HCEC 1CT (cell line): ENCODE data around the gene CHST3.
"Not testable (repeated sequence)": the region's sequence is repeated elsewhere in the genome, so short reads cannot be mapped to it uniquely, and the experiment has no call there.

Source experiments
- DNase-seq: peaks from one replicate; pipeline ENCODE4 v3.0.0-alpha.2; 2017

Gene CHST3

DNA sequence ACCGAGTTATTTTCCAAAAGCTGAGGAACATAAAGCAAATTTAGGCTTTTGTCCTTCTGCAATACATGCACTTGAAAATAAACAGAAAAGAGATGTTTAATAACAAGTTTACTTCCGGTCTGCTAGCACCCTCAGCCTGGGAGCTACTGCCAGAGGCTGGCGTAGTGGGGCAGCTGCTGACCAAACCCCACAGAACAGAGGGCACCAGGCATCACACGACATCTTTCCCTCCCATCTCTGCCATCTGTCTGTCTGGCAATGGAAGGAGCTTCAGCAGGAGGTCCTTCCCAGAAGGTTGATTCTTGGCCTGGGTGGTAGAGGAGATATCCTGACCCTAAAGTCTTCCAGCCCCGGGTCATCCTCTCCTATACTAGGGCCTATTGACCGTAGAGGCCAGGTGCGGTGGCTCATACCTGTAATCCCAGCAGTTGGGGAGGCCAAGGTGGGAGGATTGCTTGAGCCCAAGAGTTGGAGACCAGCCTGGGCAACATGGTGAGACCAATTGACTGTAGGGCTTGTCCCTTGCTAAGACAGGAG, 47.8 kb downstream of the CHST3 start:
- DNase-seq: no peak

GRCh38 chr10:72012796-72013195, 48.6 kb downstream of the CHST3 start:
- DNase-seq: no peak

DNA sequence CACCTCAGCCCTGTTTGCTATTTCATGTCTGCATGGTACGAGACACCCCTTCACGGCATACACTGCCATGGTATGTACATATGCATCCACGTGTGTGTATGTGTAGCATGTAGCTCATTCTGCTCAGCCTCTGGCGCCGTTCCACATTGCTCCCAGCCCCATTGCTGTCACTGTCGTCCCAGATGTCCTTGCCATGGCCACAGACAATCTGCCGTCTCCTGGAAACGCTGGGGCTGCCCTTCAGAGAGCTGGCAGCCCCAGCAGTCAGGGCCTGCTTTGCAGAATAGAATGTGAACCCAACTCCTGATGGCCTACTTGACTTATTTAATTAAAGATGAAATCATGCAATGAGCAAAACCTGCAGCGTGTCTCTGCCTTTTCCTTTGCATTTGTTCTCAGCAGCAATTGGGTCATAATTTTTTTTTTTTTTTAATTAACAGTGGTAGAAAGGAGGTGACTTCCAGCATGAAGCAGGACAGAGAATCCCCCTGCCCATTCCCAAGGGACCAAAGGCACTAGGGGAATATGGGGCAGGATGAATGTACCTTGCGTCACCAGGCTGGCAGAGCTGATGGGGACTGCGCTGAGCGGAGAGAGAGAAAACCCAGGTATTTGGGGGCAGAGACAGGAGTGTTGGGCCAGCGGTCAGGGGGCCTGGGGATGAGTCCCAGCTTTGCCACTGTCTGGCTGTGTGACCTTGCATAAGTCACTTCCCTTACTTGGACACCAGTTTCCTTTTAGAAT, 49.2 kb downstream of the CHST3 start:
- DNase-seq: no peak

GRCh38 chr10:72014197-72014596, 50.0 kb downstream of the CHST3 start:
- DNase-seq: no peak

GRCh38 chr10:72014785-72015480, 50.7 kb downstream of the CHST3 start:
- DNase-seq: no peak

DNA sequence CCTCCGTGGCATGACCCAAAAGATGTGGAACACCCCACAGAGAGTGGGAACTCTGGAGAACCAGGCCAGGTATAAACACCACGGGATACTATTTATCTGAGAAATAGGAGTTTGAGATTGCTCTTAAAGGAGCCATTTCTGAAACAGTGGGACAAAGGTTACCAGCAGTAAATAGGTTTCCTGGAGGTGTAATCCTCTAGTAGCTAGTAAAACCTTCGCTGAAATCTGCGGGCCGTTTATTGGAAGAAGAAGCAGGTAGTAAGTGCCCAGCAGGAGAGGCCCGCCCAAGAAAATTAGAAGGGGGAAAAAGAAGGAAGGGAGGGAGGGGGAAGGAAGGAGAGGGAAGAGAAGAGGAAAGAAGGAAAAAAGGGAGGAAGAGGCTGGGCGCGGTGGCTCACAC, 51.6 kb downstream of the CHST3 start:
- no peak for DNase-seq

DNA sequence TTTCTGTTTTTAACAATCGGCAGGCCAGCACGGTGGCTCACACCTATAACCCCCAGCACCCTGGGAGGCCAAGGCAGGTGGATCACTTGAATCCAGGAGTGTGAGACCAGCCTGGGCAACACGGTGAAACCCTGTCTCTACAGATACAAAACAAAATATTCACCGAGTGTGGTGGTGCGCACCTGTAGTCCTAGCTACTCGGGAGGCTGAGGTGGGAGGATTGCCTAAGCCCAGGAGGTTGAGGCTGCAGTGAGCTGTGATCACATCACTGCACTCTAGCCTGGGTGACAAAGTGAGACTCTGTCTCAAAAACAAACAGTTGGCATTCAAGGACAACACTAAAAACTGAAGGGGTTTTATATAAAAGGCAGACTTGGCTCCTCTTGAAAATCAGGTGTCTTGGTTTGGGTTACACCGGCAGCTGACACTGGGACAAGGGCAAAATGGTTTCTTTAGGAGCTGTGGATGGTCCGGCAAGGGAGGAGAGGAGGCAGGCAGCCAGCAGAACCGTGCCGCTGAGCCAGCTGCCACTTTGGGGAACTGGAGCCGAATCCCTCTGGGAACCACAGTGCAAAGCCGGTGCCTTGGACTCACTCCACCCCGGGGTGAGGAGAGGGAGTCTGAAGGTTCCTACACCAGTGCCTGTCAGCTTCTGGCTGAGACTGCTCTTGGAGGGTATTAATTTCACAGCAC, 52.6 kb downstream of the CHST3 start:
- no peak for DNase-seq

DNA sequence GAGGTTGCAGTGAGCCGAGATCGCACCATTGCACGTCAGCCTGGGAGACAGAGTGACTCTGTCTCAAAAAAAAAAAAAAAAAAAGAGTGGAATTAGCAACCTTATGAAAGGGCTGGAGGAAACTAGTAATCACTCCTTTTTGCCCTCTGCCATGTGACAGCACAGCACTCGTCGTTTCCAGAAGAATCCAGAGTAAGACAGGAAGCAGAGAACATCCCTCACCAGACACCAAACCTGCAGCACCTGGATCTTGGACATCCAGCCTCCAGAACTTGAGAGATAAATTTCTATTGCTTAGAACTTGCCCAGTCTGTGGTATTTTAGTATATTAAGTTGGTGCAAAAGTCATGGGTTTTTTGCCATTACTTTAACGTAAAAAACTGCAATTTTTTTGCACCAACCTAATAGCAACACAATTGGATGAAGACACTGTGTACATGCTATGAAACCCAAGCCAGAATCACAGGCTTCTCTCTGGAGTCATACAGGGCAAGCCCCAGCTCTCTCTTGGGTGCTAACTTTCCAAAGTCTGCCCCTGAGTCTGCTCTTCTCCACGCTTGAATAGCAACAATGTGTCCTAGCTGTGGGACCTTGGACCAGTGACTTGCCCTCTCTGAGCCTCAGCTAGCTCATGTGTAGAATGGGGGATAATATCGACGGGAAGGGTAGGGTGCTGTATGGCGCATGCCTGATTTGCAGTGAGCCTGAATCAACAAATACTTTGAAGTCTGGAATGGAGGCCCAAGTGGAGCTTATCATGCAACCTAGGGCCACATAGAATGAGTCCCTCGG, 55.1 kb downstream of the CHST3 start:
- no peak for DNase-seq

GRCh38 chr10:72020914-72021809, 57.0 kb downstream of the CHST3 start:
- no peak for DNase-seq

DNA sequence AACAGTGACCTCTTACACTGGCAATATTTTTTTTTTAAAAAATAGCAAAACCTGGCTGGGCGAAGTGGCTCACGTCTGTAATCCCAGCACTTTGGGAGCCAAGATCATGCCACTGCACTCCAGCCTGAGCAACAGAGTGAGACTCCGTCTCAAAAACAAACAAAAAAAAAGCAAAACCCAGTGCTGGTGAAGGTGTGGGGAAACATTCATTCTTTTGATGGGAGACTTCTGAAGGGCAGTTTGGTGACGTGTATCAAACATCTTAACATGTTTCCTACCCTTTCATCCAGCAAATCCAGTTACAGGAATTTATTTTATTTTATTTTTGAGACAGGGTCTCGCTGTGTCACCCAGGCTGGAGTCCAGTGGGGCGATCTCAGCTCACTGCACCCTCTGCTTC, 58.0 kb downstream of the CHST3 start:
- no peak for DNase-seq

- no peak for DNase-seq
These were observed 60.4 kb downstream of the CHST3 start for GRCh38 chr10:72024596-72024995.

GRCh38 chr10:72025400-72025799, 61.2 kb downstream of the CHST3 start:
- DNase-seq: no peak

GRCh38 chr10:72025832-72026231, 61.6 kb downstream of the CHST3 start:
- DNase-seq: no peak

DNA sequence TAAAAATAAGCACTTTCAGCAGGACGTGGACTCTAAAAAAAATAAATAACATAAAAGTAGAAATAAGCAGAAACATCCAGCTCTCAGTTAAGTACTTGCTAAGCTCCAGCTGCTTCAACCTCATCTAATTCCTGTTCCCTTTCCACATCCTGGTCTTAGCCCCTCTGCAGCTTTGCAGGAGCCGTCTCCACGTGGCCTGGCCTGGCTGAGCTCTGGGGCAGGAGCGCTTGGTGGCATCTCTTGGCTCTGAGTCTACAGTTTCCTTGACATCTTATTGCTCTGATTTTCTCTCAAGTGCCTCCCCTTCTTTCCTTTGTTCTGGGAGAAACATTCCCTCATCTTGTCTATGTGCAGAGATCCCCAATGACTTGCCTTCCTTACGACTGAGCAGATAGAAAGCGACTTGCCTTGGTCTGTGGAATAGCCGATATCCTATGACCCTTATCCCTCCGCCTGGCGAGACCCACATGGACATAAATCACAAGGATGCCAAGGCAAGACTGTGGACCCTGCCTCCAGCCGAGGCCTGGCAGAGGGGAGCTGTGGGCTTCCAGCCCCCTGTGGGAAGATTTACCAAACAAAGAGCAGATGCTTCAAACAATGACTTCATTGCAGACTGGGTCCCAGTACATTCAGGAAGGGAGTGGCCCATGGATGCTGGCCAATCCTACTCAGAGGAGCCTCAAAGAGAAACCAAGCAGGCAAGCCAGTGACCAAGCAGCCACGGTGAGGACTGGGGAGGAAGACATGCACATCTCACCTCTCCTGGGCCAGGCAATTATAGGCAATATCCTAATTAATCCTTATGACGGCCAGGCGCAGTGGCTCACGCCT, 62.3 kb downstream of the CHST3 start:
- DNase-seq: peak; percentile 14

DNA sequence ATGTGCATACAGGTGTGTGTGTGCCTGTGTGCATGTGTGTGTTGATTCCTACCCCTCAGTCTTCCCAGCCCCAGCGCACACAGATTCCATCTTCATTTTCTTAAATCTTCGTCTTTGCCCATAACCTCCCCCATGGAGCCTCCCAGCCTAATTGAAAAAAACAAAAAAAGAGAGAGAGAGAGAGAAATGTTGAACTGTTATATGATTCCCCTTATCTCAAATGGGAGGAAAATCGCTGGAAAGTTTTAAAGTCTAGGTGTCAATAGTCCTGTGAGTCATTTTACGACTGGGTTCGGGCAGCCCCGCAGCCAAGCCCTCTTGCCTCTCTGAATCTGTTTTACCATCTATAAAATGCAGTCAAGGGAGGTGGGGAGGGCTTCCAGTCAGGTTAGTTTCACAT, 63.3 kb downstream of the CHST3 start:
- DNase-seq: no peak

DNA sequence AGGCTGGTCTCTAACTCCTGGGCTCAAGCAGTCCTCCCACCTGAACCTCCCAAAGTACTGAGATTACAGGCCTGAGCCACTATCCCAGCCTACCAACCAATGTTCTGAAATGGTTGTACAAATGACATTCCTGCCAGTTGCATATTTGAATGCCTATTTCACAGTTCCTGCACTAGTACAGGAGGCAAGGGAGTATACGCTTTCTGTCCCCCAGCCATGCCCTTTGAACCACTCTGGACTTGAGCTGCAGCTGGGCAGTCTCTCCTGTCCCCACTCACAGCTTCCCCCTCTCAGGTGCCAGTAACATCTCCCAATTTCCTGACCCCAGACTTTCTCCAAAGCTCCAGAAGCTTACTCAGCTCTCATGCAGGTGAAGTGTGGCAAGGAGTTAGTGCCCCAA, 65.2 kb downstream of the CHST3 start:
- no peak for DNase-seq

- DNase-seq: no peak
These were observed 66.8 kb downstream of the CHST3 start for GRCh38 chr10:72030762-72031543.

DNA sequence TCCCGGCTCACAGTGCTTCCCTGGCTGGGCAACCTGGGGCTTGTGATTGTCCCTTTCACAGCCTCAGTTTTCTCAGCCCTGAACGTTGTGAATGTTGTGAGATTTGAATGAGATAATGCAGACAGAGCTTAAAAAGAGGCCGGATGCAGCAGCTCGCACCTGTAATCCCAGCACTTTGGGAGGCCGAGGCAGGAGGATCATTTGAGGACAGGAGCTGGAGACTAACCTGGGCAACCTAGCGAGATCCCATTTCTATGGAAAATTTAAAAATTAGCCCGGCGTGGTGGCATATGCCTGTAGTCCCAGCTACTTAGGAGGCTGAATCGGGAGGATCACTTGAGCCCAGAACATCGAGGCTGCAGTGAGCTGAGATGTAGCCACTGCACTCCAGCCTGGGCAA, 67.5 kb downstream of the CHST3 start:
- DNase-seq: no peak

DNA sequence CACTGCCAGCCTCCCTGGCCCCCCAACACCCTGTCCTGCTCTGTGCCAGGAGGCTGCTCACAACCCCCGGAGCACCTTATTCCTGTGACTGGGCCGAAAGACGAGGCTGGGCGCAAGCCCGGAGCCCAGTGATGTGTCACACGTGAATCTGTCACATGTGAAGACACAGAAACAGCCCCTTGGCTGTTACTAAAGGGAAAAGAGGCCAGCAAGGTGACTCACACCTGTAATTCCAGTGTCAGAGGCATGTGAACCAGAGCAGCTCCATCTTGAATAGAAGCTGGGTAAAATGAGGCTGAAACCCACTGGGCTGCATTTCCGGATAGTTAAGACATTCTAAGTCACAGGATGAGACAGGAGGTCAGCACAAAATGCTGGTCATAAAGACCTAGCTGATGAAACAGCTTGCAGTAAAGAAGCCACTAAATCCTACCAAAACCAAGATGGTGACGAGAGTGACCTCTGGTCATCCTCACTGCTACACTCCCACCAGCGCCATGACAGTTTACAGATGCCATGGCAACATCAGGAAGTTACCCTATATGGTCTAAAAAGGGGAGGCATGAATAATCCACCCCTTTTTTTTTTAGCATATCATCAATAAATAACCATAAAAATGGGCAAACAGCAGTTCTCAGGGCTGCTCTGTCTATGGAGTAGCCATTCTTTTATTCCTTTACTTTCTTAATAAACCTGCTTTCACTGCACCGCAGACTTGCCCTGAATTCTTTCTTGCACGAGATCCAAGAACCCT, 68.4 kb downstream of the CHST3 start:
- not testable (repeated sequence) for DNase-seq
